Osteocyte (in vitro differentiated cells): Measurements from ENCODE around the gene MMP24OS. TPM values are rescaled to one million over a fixed set of nuclear protein-coding genes. Genes with fewer than 3 reads are reported as not detected.

ENCODE experiments used
- DNase-seq: peaks from one replicate; pipeline ENCODE4 v3.0.0; 2021; ENCODE audit warnings: mixed read lengths; ENCODE audit not compliant: unreplicated experiment; ENCODE audit errors: extremely low spot score
- H3K27ac Mint-ChIP-seq: one replicate; pipeline ENCODE4 v1.8.0; 2021; ENCODE audit warnings: mild to moderate bottlenecking, mixed read lengths; ENCODE audit not compliant: unreplicated experiment
- H3K27me3 Mint-ChIP-seq: one replicate; pipeline ENCODE4 v1.8.0; 2021; ENCODE audit warnings: mixed read lengths; ENCODE audit not compliant: unreplicated experiment
- H3K36me3 Mint-ChIP-seq: one replicate; pipeline ENCODE4 v1.8.0; 2021; ENCODE audit warnings: mixed read lengths; ENCODE audit not compliant: unreplicated experiment
- H3K4me1 Mint-ChIP-seq: one replicate; pipeline ENCODE4 v1.8.0; 2021; ENCODE audit warnings: mixed read lengths; ENCODE audit not compliant: unreplicated experiment
- H3K4me3 Mint-ChIP-seq: one replicate; pipeline ENCODE4 v1.8.0; 2021; ENCODE audit warnings: mild to moderate bottlenecking, moderate library complexity, mixed read lengths; ENCODE audit not compliant: unreplicated experiment
- H3K9me3 Mint-ChIP-seq: one replicate; pipeline ENCODE4 v1.8.0; 2021; ENCODE audit warnings: mixed read lengths; ENCODE audit not compliant: unreplicated experiment
- CTCF ChIP-seq: fragments of 200-600 bp; sonication (generic); IDR thresholded peaks from 2 replicates; pipeline ENCODE4 v1.5.0; 2021; ENCODE audit warnings: antibody characterized with exemption, mild to moderate bottlenecking, moderate library complexity
- total RNA-seq: library from RNA; stranded (reverse); gene quantifications from 2 replicates; pipeline ENCODE4 v1.2.1, GENCODE V29; 2021

The MMP24OS gene
- total RNA-seq, 1 donor from 2014 or later = 120 TPM

GRCh38 chr20:35248641-35249475, 29.1 kb downstream of the MMP24OS start:
- no peak for TF ChIP-seq CTCF
- DNase-seq = no peak
- no peak overlapping the region for H3K27ac Mint-ChIP-seq
- no peaks in the 10 kb centered on the region for H3K27me3 Mint-ChIP-seq
- H3K4me1 Mint-ChIP-seq = no peaks in the 10 kb centered on the region
- H3K4me3 Mint-ChIP-seq = no peak overlapping the region
- H3K9me3 Mint-ChIP-seq = no peaks in the 10 kb centered on the region
- H3K36me3 Mint-ChIP-seq = peaks cover 2% of the 10 kb centered on the region

GRCh38 chr20:35246723-35247122, 31.2 kb downstream of the MMP24OS start:
- H3K27ac Mint-ChIP-seq = no peak overlapping the region
- TF ChIP-seq CTCF = no peak
- H3K36me3 Mint-ChIP-seq = no peaks in the 10 kb centered on the region
- no peaks in the 10 kb centered on the region for H3K4me1 Mint-ChIP-seq
- peaks cover 3% of the 10 kb centered on the region for H3K27me3 Mint-ChIP-seq
- no peak overlapping the region for H3K4me3 Mint-ChIP-seq
- H3K9me3 Mint-ChIP-seq = no peaks in the 10 kb centered on the region
- no peak for DNase-seq

DNA sequence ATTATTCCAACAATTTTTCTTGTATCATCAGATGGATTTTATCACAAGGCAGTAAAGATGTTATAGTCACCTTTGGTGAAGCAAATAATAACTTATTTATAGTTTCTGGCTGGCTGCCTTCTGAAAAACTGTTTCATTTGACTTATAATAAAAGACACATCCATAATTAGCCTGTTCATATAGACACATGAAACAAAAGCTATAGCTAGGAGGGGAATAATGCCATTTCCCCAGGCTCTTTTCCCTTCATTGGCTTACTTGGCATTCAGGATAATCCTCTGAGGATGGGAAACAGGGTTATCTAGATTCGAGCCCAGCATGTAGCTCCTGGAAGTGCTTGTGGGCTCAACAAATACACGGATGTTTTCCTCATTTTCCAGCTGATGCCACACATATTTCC, 33.9 kb downstream of the MMP24OS start:
- Mint-ChIP-seq H3K4me1 (peaks cover 7% of the 10 kb centered on the region), H3K36me3 (no peaks in the 10 kb centered on the region), H3K27ac (no peak overlapping the region), H3K4me3 (no peak overlapping the region), H3K27me3 (peaks cover 9% of the 10 kb centered on the region), H3K9me3 (no peaks in the 10 kb centered on the region)
- TF ChIP-seq CTCF = no peak
- no peak for DNase-seq

DNA sequence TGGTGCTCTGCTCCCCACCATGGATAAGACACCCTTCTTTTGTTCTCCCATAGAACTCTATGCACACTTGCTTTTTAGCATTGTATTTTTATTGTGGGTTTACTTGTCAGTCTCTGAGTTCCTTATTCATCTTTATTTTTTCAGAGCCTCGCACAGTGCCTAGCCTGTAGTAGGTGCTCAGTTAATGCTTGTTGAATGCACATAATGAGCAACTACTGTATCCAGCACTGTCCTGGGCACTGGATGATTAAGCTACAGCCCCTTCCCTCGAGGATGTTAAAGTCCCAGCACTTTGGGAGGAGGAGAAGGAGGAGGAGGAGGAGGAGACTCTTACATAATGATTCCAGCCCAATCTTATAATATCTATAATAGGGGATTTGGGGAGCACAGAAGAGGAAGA, 34.6 kb downstream of the MMP24OS start:
- H3K27me3 Mint-ChIP-seq = peaks cover 9% of the 10 kb centered on the region
- H3K36me3 Mint-ChIP-seq = no peaks in the 10 kb centered on the region
- no peak for DNase-seq
- no peak overlapping the region for H3K27ac Mint-ChIP-seq
- H3K4me1 Mint-ChIP-seq = peaks cover 7% of the 10 kb centered on the region
- no peak overlapping the region for H3K4me3 Mint-ChIP-seq
- TF ChIP-seq CTCF = no peak
- H3K9me3 Mint-ChIP-seq = no peaks in the 10 kb centered on the region

GRCh38 chr20:35240811-35241293, 37.1 kb downstream of the MMP24OS start:
- Mint-ChIP-seq H3K4me1 (peaks cover 7% of the 10 kb centered on the region), H3K9me3 (peaks cover 6% of the 10 kb centered on the region), H3K4me3 (no peak overlapping the region), H3K27ac (no peak overlapping the region), H3K36me3 (peaks cover 2% of the 10 kb centered on the region), H3K27me3 (peaks cover 9% of the 10 kb centered on the region)
- TF ChIP-seq CTCF = no peak
- DNase-seq = no peak
